GM19324 (cell line): ENCODE measurements around the gene CARS1.
"Not testable (repeated sequence)": the region's sequence is repeated elsewhere in the genome, so short reads cannot be mapped to it uniquely, and the experiment has no call there.

Experiments used
- ATAC-seq: cut with Tn5 transposase; IDR thresholded peaks from one replicate; pipeline ENCODE4 v1.9.1; 2021; ENCODE audit warnings: mild to moderate bottlenecking, moderate library complexity; ENCODE audit not compliant: unreplicated experiment, low FRiP score

The CARS1 gene

DNA sequence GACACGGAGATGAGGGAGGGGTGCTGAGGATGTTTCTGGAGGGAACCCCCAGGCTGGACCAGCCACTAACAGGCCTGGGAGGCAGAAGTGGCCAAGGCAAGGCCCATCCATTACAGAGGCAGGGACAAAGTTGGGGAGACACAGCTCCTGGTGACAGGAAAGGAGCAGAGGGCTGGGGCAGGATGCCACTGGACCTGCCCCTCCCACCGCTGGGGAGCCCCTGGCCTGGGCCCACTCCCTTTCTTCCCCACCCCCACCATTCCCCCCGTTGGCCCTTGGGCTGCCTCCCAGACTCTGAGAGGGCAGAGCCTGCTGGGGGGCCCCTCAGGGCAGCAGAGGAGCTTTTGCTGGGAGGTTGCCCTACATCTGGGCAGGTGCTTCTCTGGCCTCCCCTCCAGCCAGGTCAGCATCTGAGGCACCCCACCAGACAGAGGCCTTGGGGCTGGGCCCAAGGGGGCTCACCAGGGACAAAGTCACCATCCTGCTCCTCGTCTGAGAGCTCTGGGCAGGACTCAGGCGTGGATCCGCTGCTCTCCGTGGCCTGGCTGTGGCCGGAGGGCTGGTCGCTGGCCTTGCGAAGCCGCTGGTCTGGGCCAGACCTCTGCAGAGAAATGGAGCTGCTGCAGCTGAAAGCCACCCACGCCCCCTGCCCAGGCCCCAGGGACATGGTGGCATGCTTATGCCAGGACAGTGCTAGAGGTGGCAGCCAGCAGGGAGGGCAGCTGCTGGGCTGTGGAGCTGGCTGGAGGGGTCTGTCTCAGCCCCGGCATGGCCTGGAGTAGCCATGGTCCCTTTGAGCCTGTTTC is 33.1 kb upstream of the CARS1 start:
- ATAC-seq, result no peak

DNA sequence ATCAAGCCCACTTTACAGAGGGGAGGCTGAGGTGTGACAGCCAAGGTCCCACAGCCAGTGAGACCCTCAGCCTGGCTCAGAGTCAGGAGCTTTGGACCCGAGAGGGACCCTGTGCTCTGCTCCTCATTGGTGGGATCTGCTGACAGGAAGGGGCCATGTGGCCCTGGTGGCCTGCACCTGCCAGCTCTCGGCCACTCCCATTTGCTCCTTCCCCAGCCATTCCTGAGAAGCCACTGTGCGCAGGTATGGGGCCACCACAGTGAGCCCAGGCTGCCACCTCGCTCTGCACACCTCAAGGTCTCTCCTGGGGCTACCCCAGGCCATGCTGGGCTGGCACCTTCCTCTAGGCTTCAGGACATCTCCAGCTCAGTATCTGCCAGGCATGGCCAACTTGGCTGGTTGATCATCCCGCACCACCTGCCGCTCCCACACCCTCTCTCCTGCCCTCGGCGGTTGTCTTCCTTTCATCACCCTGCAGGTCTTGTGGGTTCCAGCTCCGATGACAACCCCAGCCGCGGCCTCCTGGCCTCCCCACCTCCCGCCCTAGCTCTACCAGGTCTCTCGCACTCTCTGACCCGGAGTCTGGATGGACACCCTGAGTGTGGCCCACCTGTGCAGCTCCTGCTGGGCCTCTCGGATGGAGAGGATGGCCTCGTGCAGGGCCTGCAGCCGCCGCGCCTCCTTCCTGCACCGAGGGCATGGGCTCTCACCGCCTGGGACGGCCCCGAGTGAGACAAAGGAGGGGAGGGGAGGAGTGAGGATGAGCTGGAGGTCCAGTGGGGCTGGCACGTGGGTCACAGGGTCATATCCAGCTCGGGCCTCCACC is 32.2 kb upstream of the CARS1 start:
- no peak for ATAC-seq

GRCh38 chr11:3088806-3089205 is 31.6 kb upstream of the CARS1 start:
- ATAC-seq, result no peak

- no peak for ATAC-seq
These were observed 30.9 kb upstream of the CARS1 start for GRCh38 chr11:3087821-3088800.

DNA sequence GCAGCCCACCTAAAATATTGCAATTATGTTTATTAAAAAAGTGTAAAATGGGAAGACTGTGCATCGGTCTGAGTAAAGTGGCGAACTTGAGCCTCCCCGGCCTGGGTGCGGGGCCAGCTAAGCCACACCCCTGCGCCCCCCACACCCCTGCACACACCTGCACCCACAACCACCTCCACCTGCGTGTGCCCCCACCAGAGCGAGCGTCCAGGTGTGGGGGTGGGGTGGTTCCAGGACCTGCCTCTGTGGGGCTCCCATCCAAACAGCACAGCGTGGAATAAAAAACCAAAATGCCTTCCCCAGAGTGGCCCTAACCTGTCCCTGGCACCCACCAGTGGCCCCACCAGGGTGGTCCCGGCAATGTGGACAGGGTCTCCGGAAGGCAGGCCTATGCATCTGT is 30.1 kb upstream of the CARS1 start:
- ATAC-seq, result no peak

DNA sequence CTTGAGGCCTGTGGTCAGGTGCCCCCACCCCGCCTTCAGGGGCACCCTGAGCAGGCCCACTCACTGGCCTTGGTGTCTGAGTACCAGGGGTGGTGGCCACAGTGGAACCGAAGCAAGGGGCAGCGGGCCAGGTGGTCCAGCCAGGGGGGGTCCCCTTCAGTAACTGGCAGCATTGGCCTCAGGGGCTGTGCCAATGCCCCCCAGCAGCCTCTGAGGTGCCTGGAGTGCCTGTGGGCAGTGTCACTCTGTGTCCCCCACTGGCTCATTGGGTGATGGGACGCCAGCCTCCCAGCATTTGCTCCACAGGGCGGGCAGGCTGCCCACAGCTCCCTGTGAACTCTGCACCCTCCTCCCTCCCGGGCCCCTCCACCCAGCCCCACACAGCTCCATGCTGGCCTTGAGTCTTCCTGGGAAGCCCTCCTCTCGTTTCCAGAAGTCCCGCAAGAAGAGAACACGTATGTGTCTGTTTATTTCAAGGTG is 29.5 kb upstream of the CARS1 start:
- no peak for ATAC-seq

DNA sequence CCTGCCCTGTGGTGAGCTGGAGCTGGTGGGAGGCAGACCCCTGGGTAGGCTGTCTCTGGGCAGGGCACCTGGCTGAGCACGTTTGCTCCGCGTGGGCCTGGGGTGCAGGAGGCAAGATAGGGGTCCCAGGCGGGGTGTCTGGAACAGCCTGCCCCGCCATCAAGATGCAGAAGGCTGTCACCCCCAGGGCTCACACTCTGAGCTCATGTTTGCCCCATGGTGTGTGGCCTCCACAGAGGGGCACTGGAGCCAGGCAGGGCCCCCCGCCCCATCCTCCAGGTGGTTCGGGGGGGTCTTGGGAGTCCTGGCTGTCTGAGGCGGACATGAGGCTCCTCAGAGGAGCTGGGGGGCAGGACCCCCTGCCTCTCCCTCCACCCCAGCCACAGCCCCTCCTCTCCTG is 28.9 kb upstream of the CARS1 start:
- no peak for ATAC-seq

DNA sequence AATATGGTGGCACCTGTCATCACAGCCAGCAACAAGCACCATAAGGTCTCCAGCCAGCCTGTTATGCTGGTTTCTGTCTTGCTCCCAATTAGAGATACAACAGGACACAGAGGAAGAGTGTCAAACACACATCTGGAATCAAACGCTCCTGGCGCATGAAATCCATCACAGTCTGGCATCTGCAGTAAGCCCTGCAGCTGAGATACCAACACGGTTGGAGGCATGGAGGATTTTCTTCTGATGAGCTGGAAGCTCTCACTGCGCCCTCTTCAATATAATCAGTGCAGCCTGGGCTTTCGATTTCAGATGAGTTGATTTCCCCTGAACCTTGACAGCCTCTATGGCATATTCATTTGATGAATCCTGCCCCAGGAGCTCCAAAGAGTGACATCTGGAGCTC is 27.8 kb upstream of the CARS1 start:
- ATAC-seq, result no peak

DNA sequence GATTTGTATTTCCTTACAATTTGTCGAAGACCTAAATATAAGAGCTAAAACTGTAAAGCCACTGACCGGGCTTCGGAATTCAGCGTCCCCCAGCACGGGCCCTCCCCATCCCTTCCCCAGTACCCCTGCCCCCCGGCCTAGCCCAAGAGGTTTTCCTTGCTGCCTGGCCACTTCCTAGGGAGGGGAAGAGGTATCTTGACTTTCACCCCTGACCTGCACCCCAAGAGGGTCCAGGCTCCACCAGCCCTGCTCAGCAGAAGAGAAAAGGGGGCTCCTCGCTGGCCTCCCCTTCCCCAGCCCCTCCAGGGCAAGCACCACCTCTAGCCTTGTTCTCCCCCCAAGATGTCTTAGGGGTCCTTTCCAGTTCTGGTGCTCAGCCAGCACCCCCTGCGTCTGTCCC is 26.1 kb upstream of the CARS1 start:
- no peak for ATAC-seq

GRCh38 chr11:3081386-3081751 is 24.1 kb upstream of the CARS1 start:
- no peak for ATAC-seq

DNA sequence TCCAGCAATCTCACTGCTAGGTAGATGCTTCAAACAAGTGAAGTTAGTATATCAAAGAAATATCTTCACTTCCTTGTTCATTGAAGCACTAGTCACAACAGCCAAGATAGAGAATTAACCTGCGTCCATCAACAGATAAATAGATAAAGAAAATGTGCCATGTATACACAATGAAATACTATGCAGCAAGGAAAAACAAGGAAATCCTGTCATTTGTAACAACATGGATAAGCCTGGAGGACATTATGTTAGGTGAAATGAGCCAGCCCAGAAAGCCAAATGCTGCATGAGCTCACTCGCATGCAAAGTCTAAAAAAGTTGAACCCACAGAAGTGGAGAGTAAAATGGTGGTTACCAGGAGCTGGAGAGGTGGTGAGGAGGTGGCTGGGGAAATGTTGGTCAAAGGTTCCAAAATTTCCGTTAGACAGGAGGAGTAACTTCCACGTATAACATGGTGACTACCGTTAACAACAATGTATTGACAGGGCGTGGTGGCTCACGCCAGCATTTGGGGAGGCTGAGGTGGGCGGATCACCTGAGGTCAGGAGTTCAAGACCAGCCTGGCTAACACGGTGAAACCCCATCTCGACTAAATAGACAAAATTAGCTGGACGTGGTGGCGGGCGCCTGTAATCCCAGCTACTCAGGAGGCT is 23.6 kb upstream of the CARS1 start:
- ATAC-seq, result no peak

- no peak for ATAC-seq
These were observed 22.9 kb upstream of the CARS1 start for GRCh38 chr11:3080104-3080503.

- no peak for ATAC-seq
These were observed 20.7 kb upstream of the CARS1 start for GRCh38 chr11:3077846-3078440.

DNA sequence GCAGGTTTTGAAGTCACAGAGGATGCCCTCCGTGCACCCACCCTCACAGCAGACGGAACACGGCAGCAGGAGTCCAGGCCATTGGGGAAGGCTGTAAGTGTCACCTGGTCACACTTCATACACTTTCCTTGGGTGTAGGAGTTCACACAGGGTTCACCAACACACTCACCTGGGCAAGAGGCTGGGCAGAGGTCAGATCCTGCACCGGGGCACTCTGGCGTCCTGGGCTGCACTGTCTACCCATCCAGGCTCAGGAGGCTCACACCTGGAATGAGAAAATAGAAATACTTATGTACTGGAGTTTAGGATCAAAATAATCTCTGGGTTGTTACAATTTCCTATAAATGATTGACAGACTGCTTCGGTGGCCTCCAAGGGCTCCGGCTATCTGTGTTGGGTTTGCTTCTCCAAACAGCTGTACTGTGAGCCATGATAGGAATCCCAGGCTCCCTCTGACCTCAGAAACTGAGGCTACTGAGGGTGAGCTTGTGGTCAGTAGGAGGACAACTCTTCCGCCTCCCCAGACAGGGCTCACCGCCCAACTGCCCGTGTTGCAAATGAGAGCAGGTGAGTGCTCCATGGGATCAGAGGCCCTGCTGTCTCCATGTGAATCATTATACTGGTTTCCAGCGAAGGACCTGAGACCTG is 20.1 kb upstream of the CARS1 start:
- no peak for ATAC-seq

- no peak for ATAC-seq
These were observed 17.8 kb upstream of the CARS1 start for GRCh38 chr11:3074912-3075589.

GRCh38 chr11:3073029-3073435 is 15.8 kb upstream of the CARS1 start:
- no peak for ATAC-seq

- ATAC-seq, result no peak
These were observed 12.2 kb upstream of the CARS1 start for GRCh38 chr11:3069425-3069824.

DNA sequence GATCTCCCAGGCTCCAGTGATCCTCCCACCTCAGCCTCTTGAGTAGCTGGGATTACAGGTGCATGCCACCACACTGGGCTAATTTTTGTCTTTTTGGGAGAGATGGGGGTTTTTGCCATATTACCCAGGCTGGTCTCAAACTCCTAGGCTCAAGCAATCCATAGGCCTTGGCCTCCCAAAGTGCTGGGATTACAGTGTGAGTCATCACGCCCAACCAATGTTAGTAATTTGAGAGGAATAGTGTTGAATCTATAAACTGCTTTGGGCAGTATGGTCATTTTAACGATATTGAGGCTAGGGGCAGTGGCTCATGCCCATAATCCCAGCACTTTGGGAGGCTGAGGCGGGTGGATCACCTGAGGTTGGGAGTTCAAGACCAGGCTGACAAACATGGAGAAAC is 9.1 kb upstream of the CARS1 start:
- not testable (repeated sequence) for ATAC-seq

- not testable (repeated sequence) for ATAC-seq
These were observed 7.5 kb upstream of the CARS1 start for GRCh38 chr11:3064709-3065108.
